ENCODE data around the gene ADAMTSL1. TPM values are rescaled to one million over a fixed set of nuclear protein-coding genes. Genes with fewer than 3 reads are reported as not detected.

The ADAMTSL1 gene
- total RNA-seq, 1 donor from 2014 or later, result 1.8 TPM

DNA sequence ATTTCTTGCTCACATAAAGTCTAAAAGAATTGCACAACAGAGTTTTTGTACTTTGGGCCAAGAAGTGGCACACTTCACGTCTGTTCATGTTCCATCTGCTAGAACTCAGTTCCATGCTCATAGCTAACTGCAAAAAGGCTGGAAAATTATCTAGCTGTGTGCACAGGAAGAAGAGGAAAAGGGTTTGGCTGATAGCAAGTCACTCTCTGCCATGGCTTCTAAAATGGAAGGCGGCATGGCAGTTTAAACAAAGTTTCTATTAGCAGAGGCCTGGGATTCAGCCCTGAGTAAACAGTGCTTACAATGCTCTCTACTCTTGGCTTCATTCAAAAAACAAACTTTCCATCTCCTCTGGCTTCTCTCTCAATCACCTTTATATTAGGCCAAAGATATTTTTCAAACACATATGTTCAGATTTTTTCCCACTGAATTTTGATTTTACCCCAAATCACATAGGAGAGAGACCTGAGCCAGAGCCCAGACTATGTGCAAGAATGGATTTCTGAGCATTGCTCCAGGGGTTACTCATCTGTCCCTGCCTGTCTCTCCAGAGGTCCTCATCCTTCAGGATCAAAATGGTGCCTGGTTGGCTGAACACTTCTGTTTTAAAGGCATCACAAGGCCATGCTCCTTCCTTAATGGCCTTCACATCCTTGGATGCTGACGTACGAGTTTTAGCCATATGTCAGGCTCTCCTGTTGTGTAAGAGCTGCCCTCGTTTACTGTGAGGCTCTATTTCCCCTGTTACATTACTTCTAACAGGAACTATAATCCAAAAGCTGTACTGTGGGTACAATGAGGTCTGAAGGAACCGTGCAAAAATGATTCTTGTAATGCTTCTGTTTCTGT lies 332.5 kb downstream of the ADAMTSL1 start:
- no peak for DNase-seq (ENCODE audit: low spot score)

DNA sequence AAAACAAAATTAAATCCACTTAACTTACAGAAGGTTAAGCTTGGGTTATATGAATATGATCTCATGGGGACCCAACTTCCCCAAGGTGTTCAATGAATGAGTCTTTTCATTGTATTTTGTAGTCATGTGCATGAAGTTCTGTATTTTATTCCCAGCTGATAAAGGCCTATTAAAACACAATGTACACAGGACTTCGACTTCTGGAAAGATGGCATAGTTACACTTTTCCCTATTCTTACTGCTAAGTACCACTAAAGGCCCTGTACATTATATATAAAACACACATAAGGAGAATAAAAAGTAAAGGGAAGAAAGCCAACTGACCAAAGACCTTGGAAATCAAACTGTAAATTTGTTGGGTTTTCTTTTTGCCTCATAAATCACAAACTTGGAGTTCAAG lies 336.6 kb downstream of the ADAMTSL1 start:
- DNase-seq (ENCODE audit: low spot score), result no peak

DNA sequence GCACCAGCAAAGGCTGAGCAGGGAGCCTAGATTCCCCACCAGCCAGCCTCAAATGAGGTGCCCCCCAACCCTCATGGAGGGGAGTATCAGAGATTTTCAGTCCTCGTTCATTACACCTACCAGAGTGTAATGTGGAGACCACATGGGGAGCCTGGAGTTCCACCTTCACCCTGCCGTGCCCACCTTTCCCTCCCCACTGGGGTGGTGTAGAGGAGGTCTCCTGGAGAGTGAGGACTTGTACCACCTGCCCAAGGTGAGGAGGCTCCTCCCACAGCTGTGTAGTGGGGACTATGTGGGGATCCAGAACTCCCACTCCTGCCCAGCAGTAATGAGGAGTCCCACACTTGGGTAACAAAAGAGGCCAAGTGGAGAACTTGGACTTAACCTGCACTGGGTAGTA lies 337.2 kb downstream of the ADAMTSL1 start:
- no peak for DNase-seq (ENCODE audit: low spot score)

DNA sequence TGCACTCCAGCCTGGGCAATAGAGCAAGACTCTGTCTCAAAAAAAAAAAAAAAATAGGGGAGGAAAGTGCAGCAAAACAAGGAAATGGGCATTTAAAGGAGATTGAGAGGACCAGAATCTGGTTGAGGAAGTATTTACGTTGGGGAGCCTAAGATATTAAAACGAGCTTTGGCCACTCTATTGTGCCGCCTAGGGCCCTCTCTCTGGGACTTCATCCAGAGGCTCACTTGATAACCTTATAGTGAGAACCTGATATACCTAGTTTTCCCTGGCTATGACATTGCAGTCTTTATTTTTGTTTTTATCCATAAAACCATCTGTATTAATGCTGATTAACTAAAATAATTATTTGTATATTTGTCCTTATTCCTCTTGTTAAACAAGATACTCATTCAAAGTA lies 345.5 kb downstream of the ADAMTSL1 start:
- no peak for DNase-seq (ENCODE audit: low spot score)

DNA sequence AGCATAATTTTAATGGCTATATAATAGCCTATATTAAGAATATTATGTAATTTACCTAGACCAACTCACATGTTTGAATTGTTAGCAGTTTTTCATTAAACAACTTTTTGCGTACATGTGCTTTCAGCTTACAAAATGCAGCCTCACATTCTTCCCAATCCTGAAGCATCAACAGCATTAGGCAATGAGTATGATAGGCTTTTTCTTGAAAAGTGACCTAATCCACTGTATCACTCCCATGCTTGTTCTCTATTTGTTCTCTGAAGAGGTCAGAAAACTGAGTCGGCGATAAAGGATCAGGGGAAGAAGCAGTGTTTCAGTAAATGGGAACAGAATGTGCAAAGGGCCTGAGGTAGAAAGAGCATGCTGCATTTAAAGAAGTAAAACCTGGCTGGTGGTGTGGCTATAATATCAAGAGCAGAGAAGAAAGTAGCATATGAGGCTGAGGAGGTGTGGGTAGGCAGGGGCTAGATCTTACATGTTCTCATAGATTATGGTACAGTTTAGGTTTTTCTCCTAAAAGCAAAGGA lies 346.7 kb downstream of the ADAMTSL1 start:
- DNase-seq (ENCODE audit: low spot score), result no peak

GRCh38 chr9:18821788-18822187 lies 347.8 kb downstream of the ADAMTSL1 start:
- DNase-seq (ENCODE audit: low spot score), result no peak

- no peak for DNase-seq (ENCODE audit: low spot score)
Measured at GRCh38 chr9:18822850-18823249, 348.9 kb downstream of the ADAMTSL1 start.

DNA sequence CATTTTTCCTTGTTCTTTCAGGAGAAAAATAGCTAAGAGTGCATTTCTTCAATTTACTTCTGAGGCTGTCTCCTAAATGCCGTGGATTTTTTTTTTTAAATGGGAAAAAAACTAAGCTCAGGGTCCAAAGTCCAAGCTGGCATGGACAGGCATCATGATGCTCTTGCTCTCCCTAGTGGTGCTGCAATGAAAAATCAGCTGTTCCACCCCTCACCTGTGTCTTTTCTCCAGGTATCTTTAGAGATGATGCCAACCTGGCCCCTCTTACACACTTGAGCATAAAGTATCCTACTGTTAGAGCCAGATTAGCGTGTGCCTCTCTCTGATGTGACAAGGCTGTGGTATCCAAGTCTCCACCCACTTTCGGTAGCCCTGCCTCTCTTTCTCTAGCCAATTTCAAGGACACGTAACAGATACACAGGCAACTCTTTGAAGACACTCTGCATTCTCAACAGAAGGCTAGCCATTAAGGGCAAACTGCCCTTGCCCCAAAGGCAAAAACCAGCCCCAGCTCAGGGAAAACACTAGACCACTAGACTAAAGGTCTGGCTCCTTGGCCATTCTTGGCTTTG lies 350.2 kb downstream of the ADAMTSL1 start:
- DNase-seq (ENCODE audit: low spot score), result no peak

GRCh38 chr9:18825656-18826170 lies 351.8 kb downstream of the ADAMTSL1 start:
- no peak for DNase-seq (ENCODE audit: low spot score)

DNA sequence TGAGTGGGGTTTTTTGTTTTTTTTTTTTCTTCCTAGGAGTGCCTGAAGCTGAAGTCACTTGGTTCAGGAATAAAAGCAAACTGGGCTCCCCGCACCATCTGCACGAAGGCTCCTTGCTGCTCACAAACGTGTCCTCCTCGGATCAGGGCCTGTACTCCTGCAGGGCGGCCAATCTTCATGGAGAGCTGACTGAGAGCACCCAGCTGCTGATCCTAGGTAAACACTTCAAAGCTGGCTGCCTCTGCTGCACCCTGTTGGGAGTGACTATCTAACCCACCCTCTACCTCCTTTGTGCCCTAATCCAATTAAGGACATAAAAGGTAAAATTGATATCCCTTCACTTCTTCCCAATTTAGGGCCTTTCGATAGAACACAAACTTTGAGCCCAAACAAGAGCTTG lies 352.3 kb downstream of the ADAMTSL1 start:
- DNase-seq (ENCODE audit: low spot score), result no peak

DNA sequence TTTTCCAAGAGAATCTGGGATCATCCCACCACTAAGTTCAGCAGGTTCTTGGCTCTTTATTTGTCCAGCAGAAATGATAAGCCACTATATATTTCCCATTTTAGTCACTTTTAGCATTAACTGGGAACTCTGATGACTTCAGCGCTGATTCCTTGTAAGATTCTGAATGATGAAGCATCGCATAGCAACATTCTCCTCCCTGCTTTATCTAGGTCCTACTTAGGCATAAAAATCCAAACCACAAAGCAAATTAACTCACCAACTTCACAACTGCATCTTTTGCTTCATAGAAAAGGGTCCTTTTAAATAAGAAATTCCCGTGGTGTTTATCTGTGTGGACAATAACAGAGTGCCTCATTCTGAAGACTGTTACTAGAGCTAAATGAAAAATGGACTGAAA lies 355.1 kb downstream of the ADAMTSL1 start:
- no peak for DNase-seq (ENCODE audit: low spot score)

GRCh38 chr9:18829873-18830272 lies 355.9 kb downstream of the ADAMTSL1 start:
- no peak for DNase-seq (ENCODE audit: low spot score)

DNA sequence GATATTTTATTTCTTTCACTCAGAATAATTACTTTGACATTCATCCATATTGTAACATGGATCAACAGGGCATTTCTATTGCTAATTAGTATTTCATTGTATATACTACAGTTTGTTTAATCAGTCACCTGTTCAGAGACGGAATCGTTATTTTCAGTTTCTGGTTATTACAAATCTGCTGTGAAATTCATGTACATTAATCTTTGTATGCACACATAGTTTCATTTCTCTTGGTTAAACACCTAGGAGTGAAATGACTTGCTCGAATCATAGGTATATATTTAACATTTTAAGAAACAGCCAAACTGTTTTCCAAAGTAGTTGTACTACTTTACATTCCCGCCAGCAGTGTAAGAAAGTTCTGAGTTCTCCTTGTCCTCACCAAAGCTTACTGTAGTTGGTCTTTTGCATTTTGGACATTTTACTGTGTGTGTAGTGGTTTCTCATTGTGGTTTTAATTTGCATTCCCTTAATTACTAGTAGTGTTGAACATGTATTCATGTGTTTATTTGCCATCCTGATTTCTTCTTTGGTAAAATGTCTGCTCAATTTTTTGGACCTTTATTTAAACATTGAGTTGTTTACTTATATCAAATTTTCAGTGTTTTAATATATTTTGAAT lies 360.9 kb downstream of the ADAMTSL1 start:
- no peak for DNase-seq (ENCODE audit: low spot score)

GRCh38 chr9:18837402-18837801 lies 363.4 kb downstream of the ADAMTSL1 start:
- DNase-seq (ENCODE audit: low spot score), result no peak

- no peak for DNase-seq (ENCODE audit: low spot score)
Measured at GRCh38 chr9:18847576-18848275, 373.8 kb downstream of the ADAMTSL1 start.

- DNase-seq (ENCODE audit: low spot score), result no peak
Measured at GRCh38 chr9:18848657-18849056, 374.7 kb downstream of the ADAMTSL1 start.

DNA sequence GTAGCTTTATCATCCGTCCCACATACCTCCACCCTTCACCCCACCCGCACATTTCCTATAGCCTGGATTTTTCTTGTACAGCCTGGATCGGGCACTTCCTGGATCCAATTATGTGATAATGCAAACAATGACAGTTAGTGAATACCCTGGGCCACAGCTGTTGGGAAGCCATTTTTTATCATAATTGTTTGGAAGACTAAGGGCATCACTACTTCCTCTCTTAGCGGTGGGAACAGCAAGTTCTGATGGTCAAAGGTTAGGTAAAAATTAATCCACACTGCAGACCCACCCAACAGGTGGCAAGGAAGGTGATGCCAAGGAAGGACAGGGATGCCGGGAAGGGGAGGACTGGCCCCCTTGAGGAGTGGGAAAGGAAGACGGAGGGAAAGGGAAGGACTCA lies 375.3 kb downstream of the ADAMTSL1 start:
- no peak for DNase-seq (ENCODE audit: low spot score)

DNA sequence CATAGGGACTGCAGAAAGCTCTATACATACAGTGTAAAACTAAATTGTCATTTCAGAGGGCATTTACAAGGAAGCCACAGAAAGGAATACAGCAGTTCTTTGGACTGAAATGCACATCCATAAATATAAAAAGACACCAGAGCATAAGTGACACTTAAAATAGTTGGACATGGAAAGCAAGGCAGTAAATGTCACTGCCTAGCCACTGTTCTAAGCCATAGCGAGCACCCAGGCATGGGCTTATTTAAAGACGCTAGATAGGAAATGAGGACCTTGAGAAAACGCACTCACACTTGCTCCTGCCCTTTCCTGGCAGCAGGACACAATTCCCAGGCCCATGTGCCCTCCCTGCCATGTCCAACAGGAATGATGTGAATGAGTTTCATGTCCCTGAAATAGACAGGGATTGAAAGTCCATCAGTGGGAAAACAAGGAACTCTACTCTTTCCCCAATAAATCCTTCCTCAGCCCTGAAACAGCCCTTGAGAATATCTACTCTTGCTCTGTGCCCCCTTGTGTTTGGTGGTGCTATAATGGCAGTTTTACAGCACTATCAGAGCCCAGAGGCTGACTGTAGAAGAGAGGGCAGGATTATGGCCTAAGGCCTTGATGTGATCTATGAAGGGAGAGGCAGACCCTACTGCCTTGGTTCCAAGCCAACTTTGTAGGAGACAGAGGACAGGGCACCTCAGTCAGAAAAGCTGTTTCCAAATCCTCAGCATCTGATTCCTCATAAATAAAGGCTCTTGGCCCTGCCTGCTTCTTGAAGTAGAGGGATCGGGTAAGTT lies 376.1 kb downstream of the ADAMTSL1 start:
- DNase-seq (ENCODE audit: low spot score), result no peak

GRCh38 chr9:18851069-18851795 lies 377.3 kb downstream of the ADAMTSL1 start:
- DNase-seq (ENCODE audit: low spot score), result no peak

DNA sequence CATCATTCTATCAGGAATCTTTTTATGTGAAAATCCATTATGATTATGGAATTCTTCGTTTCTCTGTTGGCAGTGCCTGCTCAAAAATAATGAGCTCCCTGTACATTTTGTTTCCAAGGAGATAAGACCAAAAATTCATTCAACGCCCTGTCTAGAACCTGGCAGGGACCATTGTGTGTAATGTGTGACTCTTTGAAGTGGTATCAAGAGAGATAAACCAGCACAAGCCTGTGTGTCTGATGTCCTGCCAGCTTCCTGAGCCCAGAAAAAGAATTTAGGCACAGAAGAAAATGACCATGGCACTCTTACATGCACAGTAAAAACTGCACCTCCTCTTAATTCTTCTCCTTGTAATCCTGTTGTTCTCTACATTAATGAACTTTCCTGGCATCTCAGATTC lies 381.7 kb downstream of the ADAMTSL1 start:
- no peak for DNase-seq (ENCODE audit: low spot score)

All from mucosa of gallbladder (tissue), 1 donor.